ENCODE results near the gene TSPAN32. TPM values are rescaled to one million over a fixed set of nuclear protein-coding genes. Genes with fewer than 3 reads are reported as not detected.

Gene TSPAN32
- total RNA-seq, 1 donor from 2014 or later: 2.6 TPM

DNA sequence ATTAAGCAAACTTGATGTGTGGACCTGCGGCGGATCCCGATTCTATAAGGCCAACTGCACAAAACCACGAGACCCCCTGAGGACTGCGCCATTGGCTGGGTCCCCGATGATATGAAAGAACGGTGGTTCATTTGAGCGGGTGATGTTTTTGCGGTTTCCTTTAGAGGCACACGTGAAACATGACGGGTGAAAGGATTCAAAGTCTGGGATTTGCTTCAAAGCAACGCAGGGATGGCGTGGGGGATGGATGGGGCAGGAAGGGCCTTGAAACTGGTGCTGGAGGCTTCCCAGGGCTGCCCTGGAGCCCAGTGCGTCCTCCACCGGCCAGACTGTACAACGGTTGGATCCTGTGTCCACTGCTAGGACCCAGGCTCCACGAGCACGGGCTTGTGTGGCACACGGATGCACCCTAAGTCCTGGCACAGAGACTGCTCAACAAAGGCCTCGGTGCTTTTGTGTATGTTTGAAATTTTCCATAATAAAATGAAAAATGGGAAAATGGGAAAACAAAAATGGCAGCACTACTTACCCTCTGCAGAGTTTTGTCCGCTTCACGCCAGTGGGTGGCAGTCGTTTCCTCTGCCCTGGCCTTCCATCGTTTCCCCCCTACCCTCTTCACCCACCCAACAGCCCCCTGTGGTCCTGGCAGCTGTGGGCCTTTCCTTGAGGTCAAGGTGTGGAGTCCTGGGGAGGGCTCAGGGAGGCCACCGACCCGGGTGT, 35.1 kb upstream of the TSPAN32 start:
- Mint-ChIP-seq H3K4me1 (ENCODE audit: unreplicated experiment) (peaks cover 4% of the 10 kb centered on the region), H3K27me3 (peaks cover 40% of the 10 kb centered on the region), H3K36me3 (no peaks in the 10 kb centered on the region), H3K27ac (peak overlapping the region; percentile 82), H3K9me3 (no peaks in the 10 kb centered on the region), H3K4me3 (peak overlapping the region; percentile 60)
- no peak for DNase-seq (ENCODE audit: extremely low spot score, unreplicated experiment)
- TF ChIP-seq, protein P1, sequence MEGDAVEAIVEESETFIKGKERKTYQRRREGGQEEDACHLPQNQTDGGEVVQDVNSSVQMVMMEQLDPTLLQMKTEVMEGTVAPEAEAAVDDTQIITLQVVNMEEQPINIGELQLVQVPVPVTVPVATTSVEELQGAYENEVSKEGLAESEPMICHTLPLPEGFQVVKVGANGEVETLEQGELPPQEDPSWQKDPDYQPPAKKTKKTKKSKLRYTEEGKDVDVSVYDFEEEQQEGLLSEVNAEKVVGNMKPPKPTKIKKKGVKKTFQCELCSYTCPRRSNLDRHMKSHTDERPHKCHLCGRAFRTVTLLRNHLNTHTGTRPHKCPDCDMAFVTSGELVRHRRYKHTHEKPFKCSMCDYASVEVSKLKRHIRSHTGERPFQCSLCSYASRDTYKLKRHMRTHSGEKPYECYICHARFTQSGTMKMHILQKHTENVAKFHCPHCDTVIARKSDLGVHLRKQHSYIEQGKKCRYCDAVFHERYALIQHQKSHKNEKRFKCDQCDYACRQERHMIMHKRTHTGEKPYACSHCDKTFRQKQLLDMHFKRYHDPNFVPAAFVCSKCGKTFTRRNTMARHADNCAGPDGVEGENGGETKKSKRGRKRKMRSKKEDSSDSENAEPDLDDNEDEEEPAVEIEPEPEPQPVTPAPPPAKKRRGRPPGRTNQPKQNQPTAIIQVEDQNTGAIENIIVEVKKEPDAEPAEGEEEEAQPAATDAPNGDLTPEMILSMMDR (conservative IDR thresholded peaks at IDR 0.05): no peak

DNA sequence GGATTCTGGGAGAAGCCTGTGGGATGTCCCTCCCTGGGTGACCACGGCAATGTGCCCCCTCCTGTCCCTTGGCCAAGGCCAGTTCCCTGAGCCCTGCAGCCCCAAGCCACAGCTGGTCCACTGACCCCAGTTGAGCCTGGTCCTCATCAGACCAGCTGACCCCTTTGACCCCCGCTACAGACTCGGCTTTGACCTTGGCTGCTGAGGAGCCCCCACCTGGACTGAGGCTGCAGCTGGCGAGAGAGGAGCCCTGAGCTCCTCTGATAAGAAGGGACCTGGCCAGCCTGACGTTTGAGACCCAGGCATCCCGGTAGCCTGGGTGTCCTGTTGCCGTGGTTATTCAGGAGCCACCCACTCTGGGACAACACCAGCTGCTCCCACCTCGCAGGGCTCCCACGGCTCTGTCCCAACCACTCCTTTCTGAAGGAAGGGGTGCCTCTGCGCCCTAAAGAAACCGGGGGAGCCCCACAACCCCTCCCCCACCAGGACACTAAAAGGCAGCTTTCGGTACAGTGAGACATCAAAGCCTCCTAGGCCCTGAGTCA, 34.4 kb upstream of the TSPAN32 start:
- DNase-seq (ENCODE audit: extremely low spot score, unreplicated experiment): peak; percentile 67
- Mint-ChIP-seq H3K4me3 (no peak overlapping the region), H3K4me1 (ENCODE audit: unreplicated experiment) (no peaks in the 10 kb centered on the region), H3K27me3 (peaks cover 46% of the 10 kb centered on the region), H3K36me3 (no peaks in the 10 kb centered on the region), H3K9me3 (no peaks in the 10 kb centered on the region), H3K27ac (peak overlapping the region; percentile 31)
- TF ChIP-seq, protein P1 (conservative IDR thresholded peaks at IDR 0.05): no peak

DNA sequence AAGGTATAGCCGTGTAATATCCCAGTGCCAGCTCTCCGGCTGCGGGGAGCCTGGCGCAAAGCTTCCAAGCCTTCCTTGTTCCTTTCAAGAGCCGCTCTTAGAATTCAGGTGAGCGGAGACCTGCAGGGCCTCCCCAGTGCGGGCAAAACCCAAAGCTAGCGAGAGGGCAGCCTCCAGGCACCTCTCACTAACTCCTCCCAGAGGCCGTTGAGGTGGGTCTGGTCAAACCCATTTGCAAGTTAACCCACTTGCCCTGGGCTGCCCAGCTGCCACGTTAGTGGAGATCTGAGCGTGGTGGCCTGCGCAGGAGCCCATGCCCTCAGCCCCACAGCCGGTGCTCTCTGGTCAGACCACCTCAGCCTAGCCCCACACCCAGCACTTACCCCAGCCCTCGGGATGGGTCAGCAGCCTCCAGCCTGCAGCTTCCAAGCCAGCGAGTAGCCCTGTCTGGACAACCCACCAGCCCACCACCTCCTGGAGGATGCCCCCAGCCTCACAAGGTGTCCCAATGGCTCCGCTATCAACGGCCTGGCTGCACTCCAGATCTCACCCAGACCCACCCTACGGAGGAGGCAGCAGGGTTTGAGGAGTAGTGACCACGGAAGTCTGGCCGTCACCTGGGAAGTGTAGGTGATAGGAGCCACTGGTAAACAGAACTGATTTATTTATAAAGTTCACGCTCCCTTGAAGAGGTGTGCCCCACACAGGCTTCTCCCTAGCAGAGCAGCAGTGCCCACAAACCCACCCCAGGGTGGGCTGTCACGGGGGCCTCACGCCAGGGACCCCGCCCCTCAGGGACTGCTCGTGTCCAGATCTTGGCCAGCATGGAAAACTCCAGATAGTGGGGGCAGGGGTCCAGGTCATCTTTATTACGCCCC, 33.7 kb upstream of the TSPAN32 start:
- Mint-ChIP-seq H3K27me3 (peaks cover 53% of the 10 kb centered on the region), H3K9me3 (no peaks in the 10 kb centered on the region), H3K4me1 (ENCODE audit: unreplicated experiment) (no peaks in the 10 kb centered on the region), H3K36me3 (no peaks in the 10 kb centered on the region), H3K27ac (peak overlapping the region; percentile 75), H3K4me3 (peak overlapping the region; percentile 81)
- DNase-seq (ENCODE audit: extremely low spot score, unreplicated experiment): no peak
- TF ChIP-seq, protein P1 (conservative IDR thresholded peaks at IDR 0.05): no peak

DNA sequence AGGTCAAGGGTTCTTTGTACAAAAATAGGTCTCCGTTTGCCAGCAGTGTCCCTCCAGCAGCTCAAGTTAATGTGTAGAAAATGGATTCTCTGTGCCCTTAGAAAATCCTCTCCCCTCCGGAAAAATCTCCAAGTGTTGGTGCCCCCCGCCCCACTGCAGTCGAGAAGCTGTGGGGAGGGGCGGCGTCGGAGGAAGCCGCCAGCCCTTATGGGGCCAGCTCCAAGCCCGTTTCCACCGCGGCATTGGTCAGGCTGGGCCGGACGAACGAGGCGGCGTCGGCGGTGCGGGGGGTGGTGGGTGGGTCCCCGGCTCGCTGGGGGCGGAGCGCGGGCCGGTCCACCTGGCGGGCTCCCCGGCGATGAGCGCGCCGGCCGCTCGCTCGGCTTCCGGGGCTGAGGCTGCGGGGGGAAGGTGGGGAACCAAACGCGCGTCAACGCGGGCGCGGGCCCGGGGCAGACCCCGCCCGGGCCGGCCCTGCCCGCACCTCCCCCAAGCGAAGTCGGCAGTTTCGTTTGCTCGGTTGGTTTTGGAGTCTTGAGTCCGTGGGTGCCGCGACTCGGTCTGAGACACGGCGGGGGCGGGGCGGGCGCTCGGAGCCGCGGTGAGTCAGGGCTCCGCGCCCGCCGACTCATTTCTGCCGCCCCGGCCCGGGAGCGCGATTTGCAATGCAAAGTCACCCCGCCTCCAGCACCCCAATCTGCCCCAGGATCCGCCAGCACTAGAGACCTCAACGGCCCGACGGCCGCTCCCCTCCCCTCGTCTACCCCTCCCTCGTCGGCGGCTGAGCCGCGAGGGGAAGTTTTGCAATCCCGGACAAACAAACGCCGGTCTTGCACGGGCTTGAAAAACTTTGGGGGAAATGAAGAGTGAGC, 32.8 kb upstream of the TSPAN32 start:
- Mint-ChIP-seq H3K4me1 (ENCODE audit: unreplicated experiment) (no peaks in the 10 kb centered on the region), H3K27ac (peak overlapping the region; percentile 75)

More for the DNA sequence above, 32.8 kb upstream of the TSPAN32 start:
- H3K36me3 Mint-ChIP-seq: no peaks in the 10 kb centered on the region
- peaks cover 62% of the 10 kb centered on the region for H3K27me3 Mint-ChIP-seq
- peak overlapping the region; percentile 81 for H3K4me3 Mint-ChIP-seq
- TF ChIP-seq, protein P1 (conservative IDR thresholded peaks at IDR 0.05): no peak
- DNase-seq (ENCODE audit: extremely low spot score, unreplicated experiment): peak; percentile 67
- H3K9me3 Mint-ChIP-seq: no peaks in the 10 kb centered on the region

Data from type B pancreatic cell (in vitro differentiated cells).